Neutrophil (primary cell): ENCODE results near the gene ARID5A.

ENCODE experiments used
- H3K27ac ChIP-seq: fragments of 200-600 bp; sonication (generic); 2 replicates; pipeline ENCODE4 v1.5.1; 2016; ENCODE audit warnings: mild to moderate bottlenecking, moderate library complexity
- H3K27me3 ChIP-seq: fragments of 200-600 bp; sonication (generic); 2 replicates; pipeline ENCODE4 v1.6.0; 2016; ENCODE audit warnings: mild to moderate bottlenecking
- H3K36me3 ChIP-seq: fragments of 200-600 bp; sonication (generic); 2 replicates; pipeline ENCODE4 v1.5.1; 2017
- H3K4me1 ChIP-seq, 2 experiments: fragments of 200-600 bp in 1 of 2; sonication (generic) in 1 of 2; 1 replicate in 1 of 2; 2 replicates in 1 of 2; pipeline versions ENCODE4 v1.5.1 to v1.6.1; 2013 to 2016; ENCODE audit warnings: low read depth in 1 of 2, low read length in 1 of 2, mild to moderate bottlenecking in 1 of 2, moderate library complexity in 1 of 2; ENCODE audit not compliant: control insufficient read depth in 1 of 2, insufficient read depth in 1 of 2
- H3K4me3 ChIP-seq, 2 experiments: fragments of 200-600 bp in 1 of 2; sonication (generic) in 1 of 2; 1 replicate in 1 of 2; 2 replicates in 1 of 2; pipeline ENCODE4 v1.5.1; 2013 to 2016; ENCODE audit warnings: low read depth in 1 of 2, low read length in 1 of 2, mild to moderate bottlenecking in 1 of 2, moderate library complexity in 1 of 2
- H3K9me3 ChIP-seq: fragments of 200-600 bp; sonication (generic); 2 replicates; pipeline ENCODE4 v1.5.1; 2016
- CTCF ChIP-seq: fragments of 200-600 bp; sonication (generic); IDR thresholded peaks from 2 replicates; pipeline ENCODE4 v1.5.1; 2016; ENCODE audit warnings: antibody characterized with exemption

The ARID5A gene

GRCh38 chr2:96505231-96505889, 31.2 kb upstream of the ARID5A start, which contains the start of gene NEURL3:
Gene NEURL3, minus strand, starts transcription at chr2:96505357. Its CDS starts 71 bp downstream, at chr2:96505286.
- Histone ChIP-seq H3K4me1 (peaks cover 5 to 16% of the 10 kb centered on the region in 2 experiments), H3K27me3 (peaks cover 27% of the 10 kb centered on the region), H3K9me3 (no peaks in the 10 kb centered on the region), H3K4me3 (no peak within 1 kb of the TSS), H3K36me3 (no peaks in the 10 kb centered on the region), H3K27ac (no peak within 1 kb of the TSS)
- TF ChIP-seq CTCF: no peak

GRCh38 chr2:96506016-96506906, 30.3 kb upstream of the ARID5A start:
- Histone ChIP-seq H3K9me3 (no peaks in the 10 kb centered on the region), H3K27me3 (peaks cover 23% of the 10 kb centered on the region), H3K4me1 (peaks cover 5 to 16% of the 10 kb centered on the region in 2 experiments), H3K4me3 (no peak overlapping the region), H3K36me3 (no peaks in the 10 kb centered on the region), H3K27ac (no peak overlapping the region)
- TF ChIP-seq CTCF: no peak

GRCh38 chr2:96506907-96507240, 29.7 kb upstream of the ARID5A start:
- H3K9me3 ChIP-seq: no peaks in the 10 kb centered on the region
- peaks cover 5 to 16% of the 10 kb centered on the region in 2 experiments for H3K4me1 ChIP-seq
- no peak overlapping the region for H3K4me3 ChIP-seq
- H3K36me3 ChIP-seq: no peaks in the 10 kb centered on the region
- H3K27me3 ChIP-seq: peaks cover 19% of the 10 kb centered on the region
- no peak overlapping the region for H3K27ac ChIP-seq
- no peak for TF ChIP-seq CTCF

- Histone ChIP-seq H3K4me1 (peaks cover 5 to 16% of the 10 kb centered on the region in 2 experiments), H3K27me3 (peaks cover 19% of the 10 kb centered on the region), H3K36me3 (no peaks in the 10 kb centered on the region), H3K9me3 (no peaks in the 10 kb centered on the region), H3K4me3 (peak overlapping the region in 1 of 2 experiments; percentile 38), H3K27ac (no peak overlapping the region)
- peak; percentile 98 for TF ChIP-seq CTCF
These were observed 28.5 kb upstream of the ARID5A start for GRCh38 chr2:96507957-96508520.

- Histone ChIP-seq H3K9me3 (no peaks in the 10 kb centered on the region), H3K36me3 (no peaks in the 10 kb centered on the region), H3K27me3 (peaks cover 19% of the 10 kb centered on the region), H3K4me3 (peak overlapping the region in 1 of 2 experiments; percentile 38), H3K4me1 (peaks cover 5 to 16% of the 10 kb centered on the region in 2 experiments), H3K27ac (no peak overlapping the region)
- TF ChIP-seq CTCF: no peak
These were observed 27.9 kb upstream of the ARID5A start for GRCh38 chr2:96508521-96509113.
